ENCODE measurements around the gene DLAT. TPM values are rescaled to one million over a fixed set of nuclear protein-coding genes. Genes with fewer than 3 reads are reported as not detected.

Gene DLAT
- total RNA-seq, 1 donor: 36.6 TPM

GRCh38 chr11:112029460-112029859 is 4.3 kb downstream of the DLAT start:
- H3K4me3 ChIP-seq (ENCODE audit: insufficient read depth, low read length): no peak overlapping the region
- no peaks in the 10 kb centered on the region for H3K9me3 ChIP-seq (ENCODE audit: low read depth, low read length)
- peaks cover 14% of the 10 kb centered on the region for H3K79me2 ChIP-seq (ENCODE audit: insufficient read depth, low read length)
- no peaks in the 10 kb centered on the region for H4K20me1 ChIP-seq (ENCODE audit: insufficient read depth, low read length)
- H3K27me3 ChIP-seq (ENCODE audit: insufficient read depth, low read length): no peaks in the 10 kb centered on the region
- no peak overlapping the region for H2AFZ ChIP-seq (ENCODE audit: low read length)
- no peak for DNase-seq (ENCODE audit: insufficient read length, low spot score, missing footprints)
- H3K27ac ChIP-seq (ENCODE audit: low read depth, low read length): no peak overlapping the region
- no peak for TF ChIP-seq CTCF (IDR thresholded peaks at IDR 0.05; ENCODE audit: extremely low read depth, low read depth, low read length)
- H3K4me2 ChIP-seq (ENCODE audit: insufficient read depth, low read length): no peak overlapping the region
- peaks cover 8% of the 10 kb centered on the region for H3K4me1 ChIP-seq (ENCODE audit: insufficient read depth, low read length)
- peaks cover 48% of the 10 kb centered on the region for H3K36me3 ChIP-seq (ENCODE audit: insufficient read depth, low read length)

DNA sequence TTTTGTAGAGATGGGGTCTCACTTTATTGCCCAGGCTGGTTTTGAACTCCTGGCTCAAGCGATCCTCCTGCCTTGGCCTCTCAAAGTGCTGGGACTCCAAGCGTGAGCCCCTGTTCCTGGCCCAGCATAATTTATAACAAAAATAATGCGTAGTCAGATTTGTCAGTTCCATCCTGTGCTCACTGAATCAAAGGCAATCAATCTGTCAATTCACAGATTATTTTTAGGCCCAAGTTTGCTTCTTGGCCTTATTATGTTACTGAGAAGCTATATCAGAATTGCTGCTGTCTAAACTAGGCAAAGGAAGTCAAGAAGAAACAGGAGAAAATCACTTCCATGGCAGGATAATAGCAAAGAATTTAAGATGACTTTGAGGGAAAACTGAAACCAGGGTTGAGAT is 8.7 kb downstream of the DLAT start:
- no peaks in the 10 kb centered on the region for H3K27me3 ChIP-seq (ENCODE audit: insufficient read depth, low read length)
- no peaks in the 10 kb centered on the region for H3K4me1 ChIP-seq (ENCODE audit: insufficient read depth, low read length)
- peaks cover 65% of the 10 kb centered on the region for H3K36me3 ChIP-seq (ENCODE audit: insufficient read depth, low read length)
- no peaks in the 10 kb centered on the region for H3K9me3 ChIP-seq (ENCODE audit: low read depth, low read length)
- no peaks in the 10 kb centered on the region for H4K20me1 ChIP-seq (ENCODE audit: insufficient read depth, low read length)
- H3K79me2 ChIP-seq (ENCODE audit: insufficient read depth, low read length): peaks cover 3% of the 10 kb centered on the region
- DNase-seq (ENCODE audit: insufficient read length, low spot score, missing footprints): no peak
- H2AFZ ChIP-seq (ENCODE audit: low read length): no peak overlapping the region
- H3K4me3 ChIP-seq (ENCODE audit: insufficient read depth, low read length): no peak overlapping the region
- no peak overlapping the region for H3K27ac ChIP-seq (ENCODE audit: low read depth, low read length)
- no peak for TF ChIP-seq CTCF (IDR thresholded peaks at IDR 0.05; ENCODE audit: extremely low read depth, low read depth, low read length)
- H3K4me2 ChIP-seq (ENCODE audit: insufficient read depth, low read length): no peak overlapping the region

- Histone ChIP-seq H3K4me2 (ENCODE audit: insufficient read depth, low read length) (no peak overlapping the region), H2AFZ (ENCODE audit: low read length) (no peak overlapping the region), H3K4me1 (ENCODE audit: insufficient read depth, low read length) (peaks cover 7% of the 10 kb centered on the region), H4K20me1 (ENCODE audit: insufficient read depth, low read length) (peaks cover 3% of the 10 kb centered on the region), H3K36me3 (ENCODE audit: insufficient read depth, low read length) (peaks cover 50% of the 10 kb centered on the region), H3K4me3 (ENCODE audit: insufficient read depth, low read length) (no peak overlapping the region), H3K9me3 (ENCODE audit: low read depth, low read length) (no peaks in the 10 kb centered on the region), H3K27ac (ENCODE audit: low read depth, low read length) (no peak overlapping the region), H3K79me2 (ENCODE audit: insufficient read depth, low read length) (no peaks in the 10 kb centered on the region), H3K27me3 (ENCODE audit: insufficient read depth, low read length) (no peaks in the 10 kb centered on the region)
- DNase-seq (ENCODE audit: insufficient read length, low spot score, missing footprints): no peak
- no peak for TF ChIP-seq CTCF (IDR thresholded peaks at IDR 0.05; ENCODE audit: extremely low read depth, low read depth, low read length)
Measured at GRCh38 chr11:112037527-112037926, 12.3 kb downstream of the DLAT start.

- peak overlapping the region; percentile 52 for H3K27ac ChIP-seq (ENCODE audit: low read depth, low read length)
- H4K20me1 ChIP-seq (ENCODE audit: insufficient read depth, low read length): peaks cover 3% of the 10 kb centered on the region
- no peak overlapping the region for H3K4me3 ChIP-seq (ENCODE audit: insufficient read depth, low read length)
- DNase-seq (ENCODE audit: insufficient read length, low spot score, missing footprints): no peak
- H3K9me3 ChIP-seq (ENCODE audit: low read depth, low read length): no peaks in the 10 kb centered on the region
- H3K36me3 ChIP-seq (ENCODE audit: insufficient read depth, low read length): peaks cover 41% of the 10 kb centered on the region
- H2AFZ ChIP-seq (ENCODE audit: low read length): no peak overlapping the region
- H3K27me3 ChIP-seq (ENCODE audit: insufficient read depth, low read length): no peaks in the 10 kb centered on the region
- peaks cover 14% of the 10 kb centered on the region for H3K4me1 ChIP-seq (ENCODE audit: insufficient read depth, low read length)
- no peak for TF ChIP-seq CTCF (IDR thresholded peaks at IDR 0.05; ENCODE audit: extremely low read depth, low read depth, low read length)
- H3K79me2 ChIP-seq (ENCODE audit: insufficient read depth, low read length): peaks cover 3% of the 10 kb centered on the region
- peak overlapping the region; percentile 28 for H3K4me2 ChIP-seq (ENCODE audit: insufficient read depth, low read length)
Measured at GRCh38 chr11:112042161-112042960, 17.2 kb downstream of the DLAT start.
